D341Med (cell line): ENCODE results near the gene STARD8.

Experiments
- DNase-seq: peaks from one replicate; pipeline ENCODE4 v3.0.0; 2012; ENCODE audit warnings: low spot score

Gene STARD8

GRCh38 chrX:68753218-68753617 lies 105.8 kb downstream of the STARD8 start:
- DNase-seq, result no peak

- no peak for DNase-seq
These were observed 106.9 kb downstream of the STARD8 start for GRCh38 chrX:68754406-68754805.

- DNase-seq, result no peak
These were observed 108.2 kb downstream of the STARD8 start for GRCh38 chrX:68755616-68756125.

- DNase-seq, result no peak
These were observed 109.9 kb downstream of the STARD8 start for GRCh38 chrX:68757331-68757730.

GRCh38 chrX:68757731-68758130 lies 110.3 kb downstream of the STARD8 start:
- no peak for DNase-seq

GRCh38 chrX:68758671-68759070 lies 111.2 kb downstream of the STARD8 start:
- no peak for DNase-seq

- no peak for DNase-seq
These were observed 113.6 kb downstream of the STARD8 start for GRCh38 chrX:68761086-68761485.

GRCh38 chrX:68762766-68763165 lies 115.3 kb downstream of the STARD8 start:
- no peak for DNase-seq

- no peak for DNase-seq
These were observed 116.0 kb downstream of the STARD8 start for GRCh38 chrX:68763481-68763880.
